HG02798 (cell line): ENCODE data around the gene CDRT4.
A peak's percentile ranks its signal among the peaks of the same experiment; 100 is the strongest.
"Not testable (repeated sequence)": the region's sequence is repeated elsewhere in the genome, so short reads cannot be mapped to it uniquely, and the experiment has no call there.

ENCODE experiments used
- ATAC-seq: cut with Tn5 transposase; IDR thresholded peaks from one replicate; pipeline ENCODE4 v1.9.1; 2021; ENCODE audit warnings: mild to moderate bottlenecking; ENCODE audit not compliant: unreplicated experiment, poor library complexity

Gene CDRT4

DNA sequence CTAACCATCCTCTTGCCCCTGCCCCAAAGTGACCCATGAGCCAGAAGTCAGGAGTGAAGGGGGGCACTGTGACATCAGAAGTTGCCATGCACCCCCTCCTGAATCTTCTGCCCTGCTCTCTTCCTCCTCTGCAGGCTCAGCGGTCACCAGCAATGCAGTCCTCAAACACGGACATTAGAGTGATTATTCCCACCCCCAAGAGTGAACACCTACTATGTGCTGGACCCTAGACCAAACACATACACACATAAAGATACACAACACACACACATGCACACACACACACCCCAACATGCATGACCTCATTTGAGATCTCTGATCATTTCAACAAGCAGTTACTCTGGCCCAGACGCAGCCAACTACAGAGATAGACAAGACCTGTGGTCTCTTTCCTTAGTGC, at the start of gene CDRT4:
Gene CDRT4 (minus strand): TSS at position 30 of the 400 bp plus-strand sequence. CDS start 27,383 bp downstream, outside the sequence.
- ATAC-seq: no peak

DNA sequence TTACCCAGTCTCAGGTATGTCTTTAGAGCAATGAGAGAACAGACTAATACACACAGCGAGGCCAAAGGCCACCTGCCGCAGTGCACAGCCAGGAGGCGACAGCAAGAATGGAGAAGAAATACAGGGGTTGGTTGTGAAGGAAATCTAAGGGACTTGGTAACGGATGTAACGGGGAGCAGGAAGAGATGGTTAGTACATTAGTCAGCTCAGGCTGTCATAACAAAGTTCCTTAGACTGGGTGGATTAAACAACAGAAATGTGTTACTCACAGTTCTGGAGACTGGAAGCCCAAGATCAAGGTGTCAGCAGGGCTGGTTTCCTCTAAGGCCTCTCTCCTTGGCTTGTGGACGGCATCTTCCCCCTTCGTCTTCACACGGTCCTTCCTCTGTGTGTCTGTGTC, 48.7 kb upstream of the CDRT4 start:
- ATAC-seq: no peak

DNA sequence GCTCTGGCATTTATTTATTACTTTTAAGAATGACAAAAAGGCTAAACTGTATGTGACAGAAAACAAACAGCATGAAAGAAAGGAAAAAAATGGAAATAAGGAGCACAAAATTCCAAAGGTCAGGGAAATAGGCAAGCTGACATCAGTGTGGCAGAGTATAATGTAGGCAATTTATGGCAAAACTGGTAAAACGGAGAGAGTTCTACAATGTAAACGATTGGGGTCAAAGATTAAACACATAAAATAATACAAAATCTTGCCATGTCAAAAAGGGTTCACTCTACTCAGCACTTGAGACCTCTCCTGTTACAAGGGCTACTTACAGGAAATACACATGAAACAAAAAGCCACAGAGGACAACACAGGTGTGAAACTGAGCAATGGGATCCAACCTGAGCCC, 47.0 kb upstream of the CDRT4 start:
- no peak for ATAC-seq

DNA sequence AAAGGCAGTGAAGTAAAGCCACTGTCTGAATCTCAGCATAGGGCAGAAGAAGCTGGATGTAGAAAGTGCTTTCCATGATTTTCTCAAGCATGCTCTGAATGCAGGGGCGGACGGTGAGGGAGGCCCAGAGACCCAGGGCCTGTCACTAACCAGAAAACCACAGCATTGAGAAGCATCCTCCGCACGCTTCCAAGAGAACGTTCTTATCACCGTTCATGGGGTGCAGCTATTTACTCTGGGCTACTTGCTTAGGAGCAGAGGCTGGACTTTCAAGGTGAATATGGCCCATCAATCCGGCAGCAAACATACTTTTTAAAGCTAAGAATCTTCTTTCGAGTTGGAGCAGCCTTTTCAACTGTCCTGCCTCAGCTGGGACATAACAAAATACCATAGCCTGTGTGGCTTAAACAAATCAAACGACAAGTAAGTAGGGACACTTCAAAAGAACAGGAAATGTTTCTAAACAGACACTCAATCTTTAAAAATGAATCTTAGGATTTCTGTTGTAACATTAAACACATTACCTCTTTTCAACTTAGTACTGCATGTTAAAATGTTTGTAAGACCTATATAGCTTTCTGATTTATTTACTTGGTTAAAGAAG, 46.5 kb upstream of the CDRT4 start:
- ATAC-seq: no peak

DNA sequence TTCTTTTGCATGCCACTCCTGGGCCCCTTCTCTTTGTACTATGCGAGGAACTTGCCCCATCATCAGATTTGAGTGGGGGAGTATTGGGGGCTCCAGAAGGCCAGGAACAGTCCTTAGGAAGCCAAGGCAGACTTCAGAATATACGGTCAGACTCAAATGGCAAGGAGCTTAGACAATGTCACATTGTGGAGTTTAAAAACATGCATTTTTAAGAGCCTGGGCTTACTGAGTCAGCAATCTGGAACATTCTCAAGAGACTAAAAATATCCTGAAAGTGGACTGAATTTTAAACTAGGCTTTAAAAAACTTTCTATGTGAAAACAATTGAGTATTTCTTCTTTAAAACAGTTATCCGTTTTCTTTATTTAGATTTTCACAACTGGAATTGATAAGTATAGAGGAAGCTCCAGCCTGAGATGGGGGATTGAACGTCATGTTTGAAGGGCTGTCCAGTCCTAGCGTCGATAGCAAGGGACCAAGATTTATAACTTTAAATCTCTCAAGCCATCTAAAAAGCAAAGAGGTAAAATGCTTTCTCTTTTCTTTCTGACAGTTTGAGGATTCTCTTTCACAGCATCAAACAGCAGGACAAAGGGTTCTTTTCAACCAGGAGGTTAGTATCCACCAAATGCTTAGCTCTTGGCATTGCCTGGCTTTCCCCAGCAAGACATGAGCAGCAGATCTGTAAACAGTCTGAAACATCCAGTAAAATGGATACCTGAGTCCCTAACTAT, 45.8 kb upstream of the CDRT4 start:
- no peak for ATAC-seq

DNA sequence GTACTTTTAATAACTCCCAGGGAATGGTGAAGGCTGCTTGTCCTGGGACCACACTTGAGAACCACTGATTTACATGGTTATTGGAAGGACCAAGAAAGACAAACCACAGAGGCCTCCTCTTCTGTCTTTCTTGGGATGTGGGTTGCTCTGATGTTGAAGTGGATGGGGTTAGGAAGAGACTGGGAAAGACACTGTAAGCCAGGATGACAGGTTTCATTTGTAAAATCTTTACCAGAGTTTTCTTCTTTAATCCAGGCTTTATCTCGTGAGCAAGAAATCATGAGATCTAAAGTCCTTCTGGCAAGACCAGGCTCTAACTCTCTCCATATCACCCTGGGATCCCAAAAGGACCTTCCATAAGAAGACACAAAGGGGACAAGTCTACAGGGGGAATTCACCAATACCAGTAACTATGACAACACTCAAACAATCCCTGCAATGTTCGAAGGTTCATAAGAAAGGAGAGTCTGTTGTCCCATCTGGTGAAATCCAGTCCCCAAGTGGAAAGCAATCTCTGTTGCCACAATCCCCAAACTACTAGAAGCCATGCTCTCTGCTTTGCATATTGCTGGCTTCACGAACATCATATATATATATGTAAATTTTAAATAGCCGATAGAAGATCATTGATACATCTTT, 44.8 kb upstream of the CDRT4 start:
- no peak for ATAC-seq

DNA sequence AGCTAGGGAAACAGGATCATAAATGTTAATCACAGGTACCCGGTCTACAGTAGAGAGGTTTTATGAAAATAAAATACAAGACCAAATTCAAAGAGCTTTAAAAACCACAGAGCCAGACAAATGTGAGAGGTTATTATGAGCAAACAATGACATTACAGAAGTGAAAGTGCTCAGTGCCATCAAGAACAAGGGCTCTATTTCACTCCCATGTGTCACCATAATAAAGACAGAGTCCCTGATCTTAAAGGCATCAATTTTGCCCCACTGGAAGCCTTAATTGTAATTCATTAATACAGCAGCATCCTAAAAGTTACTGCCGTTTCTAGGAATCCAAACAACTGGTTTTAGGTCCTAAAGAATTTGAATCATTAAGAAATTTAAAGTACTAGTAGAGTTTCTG, 43.7 kb upstream of the CDRT4 start:
- ATAC-seq: no peak

DNA sequence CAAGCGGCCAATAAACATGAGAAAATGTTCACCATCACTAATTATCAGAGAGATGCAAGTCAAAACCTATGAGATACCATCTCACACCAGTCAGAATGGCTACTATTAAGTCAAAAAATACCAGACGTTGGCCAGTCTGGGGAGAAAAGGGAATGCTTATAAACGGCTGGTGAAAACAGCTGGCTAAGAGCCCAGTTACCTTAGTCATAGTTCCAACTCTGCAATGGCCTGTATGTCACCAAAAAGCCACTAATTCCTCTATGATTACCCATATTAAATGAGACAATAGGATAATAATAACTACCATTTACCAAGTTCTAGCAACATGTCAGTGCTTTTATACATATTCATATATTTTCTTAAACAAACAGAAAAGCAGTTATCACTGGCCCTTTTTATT, 42.9 kb upstream of the CDRT4 start:
- ATAC-seq: no peak

DNA sequence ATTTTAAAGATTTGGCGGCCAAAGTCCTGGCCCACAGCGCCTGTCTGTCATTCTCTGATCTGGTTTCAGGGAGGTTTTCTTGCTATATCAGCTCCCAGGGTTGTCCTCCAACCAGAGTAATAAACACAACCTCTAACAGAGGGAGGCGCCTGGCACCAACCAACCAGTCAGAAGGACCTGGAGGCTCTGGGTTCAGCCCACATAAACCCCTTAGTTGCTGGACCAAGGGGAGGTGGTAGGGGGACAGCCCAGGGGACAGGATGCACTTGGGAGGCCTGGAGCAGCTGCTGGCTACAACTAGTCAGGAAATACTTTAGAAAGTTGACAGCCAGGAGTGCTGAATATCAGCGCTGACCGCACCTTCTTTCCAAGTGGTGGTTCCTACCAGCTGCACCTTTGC, 41.7 kb upstream of the CDRT4 start:
- ATAC-seq: no peak

DNA sequence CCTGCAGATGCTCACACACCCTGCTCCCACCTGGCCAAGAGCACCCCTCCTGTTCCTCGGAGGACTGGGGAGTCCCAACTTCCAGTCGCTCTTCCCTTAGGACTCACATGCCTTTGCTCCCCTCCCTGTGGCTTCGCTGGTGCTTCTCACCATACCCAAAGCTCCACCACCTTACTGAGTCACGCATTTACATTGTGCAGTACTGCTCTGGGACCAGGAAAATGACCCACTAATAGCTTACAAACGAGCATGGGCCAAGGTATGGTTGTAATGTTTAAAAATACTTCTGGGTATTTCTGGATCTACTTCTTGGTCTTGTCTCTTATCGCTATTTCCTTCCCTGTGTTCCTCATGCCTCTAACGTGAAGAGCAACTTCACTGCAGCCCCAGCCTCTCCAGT, 41.0 kb upstream of the CDRT4 start:
- ATAC-seq: no peak

DNA sequence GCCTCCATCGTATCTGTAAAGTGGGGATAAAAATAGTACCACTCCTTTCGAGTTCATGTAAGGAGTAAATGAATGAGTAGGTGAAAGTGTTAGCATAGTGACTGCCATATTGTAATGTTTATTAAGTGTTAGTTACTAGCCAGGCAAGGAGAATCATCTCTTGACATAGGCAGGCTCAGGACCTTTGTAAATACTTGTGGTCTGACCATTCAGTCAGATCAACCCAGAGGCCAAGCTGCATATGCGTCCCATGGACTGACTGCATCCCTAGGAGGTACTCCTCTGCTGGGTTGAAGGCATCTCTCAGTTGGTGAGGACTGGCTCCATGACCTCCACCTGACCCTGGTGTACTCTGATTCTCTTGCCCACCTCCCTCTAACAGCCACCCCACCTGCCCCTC, 40.5 kb upstream of the CDRT4 start:
- no peak for ATAC-seq

DNA sequence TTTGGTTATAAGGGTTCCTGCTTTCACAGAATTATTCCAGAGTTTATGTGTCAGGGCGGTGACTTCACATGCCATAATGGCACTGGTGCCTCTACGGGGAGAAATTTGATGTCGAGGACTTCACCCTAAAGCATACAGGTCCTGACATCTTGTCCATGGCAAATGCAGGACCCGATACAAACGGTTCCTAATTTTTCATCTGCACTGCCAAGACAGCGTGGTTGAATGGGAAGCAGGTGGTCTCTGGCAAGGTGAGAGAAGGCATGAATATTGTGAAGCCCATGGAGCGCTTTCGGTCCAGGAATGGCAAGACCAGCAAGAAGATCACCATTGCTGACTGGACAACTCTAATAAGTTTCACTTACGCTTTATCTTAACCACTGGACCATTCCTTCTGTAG, 39.6 kb upstream of the CDRT4 start:
- ATAC-seq: no peak

DNA sequence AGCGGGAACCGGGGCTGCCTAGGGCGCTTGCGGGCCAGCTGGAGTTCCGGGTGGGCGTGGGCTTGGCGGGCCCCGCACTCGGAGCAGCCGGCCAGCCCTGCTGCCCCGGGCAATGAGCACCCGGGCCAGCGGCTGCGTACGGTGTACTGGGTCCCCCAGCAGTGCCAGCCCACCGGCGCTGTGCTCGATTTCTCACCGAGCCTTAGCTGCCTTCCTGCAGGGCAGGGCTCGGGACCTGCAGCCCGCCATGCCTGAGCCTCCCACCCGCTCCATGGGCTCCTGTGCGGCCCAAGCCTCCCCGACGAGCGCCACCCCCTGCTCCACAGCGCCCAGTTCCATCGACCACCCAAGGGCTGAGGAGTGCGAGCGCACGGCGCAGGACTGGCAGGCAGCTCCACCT, 38.3 kb upstream of the CDRT4 start:
- ATAC-seq: not testable (repeated sequence)

DNA sequence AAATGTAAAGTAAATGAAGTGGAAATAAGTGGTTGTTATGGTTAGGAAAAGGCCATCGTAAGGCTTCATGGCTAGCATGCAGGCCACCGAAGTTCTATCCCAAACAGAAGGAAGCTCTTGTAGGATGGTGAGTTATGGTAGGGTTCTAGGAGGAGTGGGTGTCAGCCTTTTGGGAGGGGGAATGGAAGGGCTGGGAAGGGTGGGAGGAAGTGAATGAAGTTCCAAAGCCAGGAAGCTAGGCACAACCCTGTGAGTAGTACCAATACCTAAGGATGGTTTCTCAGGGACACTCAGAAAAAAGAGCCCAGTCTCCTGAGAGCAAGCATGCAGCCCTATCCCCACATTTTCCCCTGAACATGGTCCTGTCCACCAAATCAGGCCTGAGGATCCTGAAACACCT, 36.3 kb upstream of the CDRT4 start:
- no peak for ATAC-seq

DNA sequence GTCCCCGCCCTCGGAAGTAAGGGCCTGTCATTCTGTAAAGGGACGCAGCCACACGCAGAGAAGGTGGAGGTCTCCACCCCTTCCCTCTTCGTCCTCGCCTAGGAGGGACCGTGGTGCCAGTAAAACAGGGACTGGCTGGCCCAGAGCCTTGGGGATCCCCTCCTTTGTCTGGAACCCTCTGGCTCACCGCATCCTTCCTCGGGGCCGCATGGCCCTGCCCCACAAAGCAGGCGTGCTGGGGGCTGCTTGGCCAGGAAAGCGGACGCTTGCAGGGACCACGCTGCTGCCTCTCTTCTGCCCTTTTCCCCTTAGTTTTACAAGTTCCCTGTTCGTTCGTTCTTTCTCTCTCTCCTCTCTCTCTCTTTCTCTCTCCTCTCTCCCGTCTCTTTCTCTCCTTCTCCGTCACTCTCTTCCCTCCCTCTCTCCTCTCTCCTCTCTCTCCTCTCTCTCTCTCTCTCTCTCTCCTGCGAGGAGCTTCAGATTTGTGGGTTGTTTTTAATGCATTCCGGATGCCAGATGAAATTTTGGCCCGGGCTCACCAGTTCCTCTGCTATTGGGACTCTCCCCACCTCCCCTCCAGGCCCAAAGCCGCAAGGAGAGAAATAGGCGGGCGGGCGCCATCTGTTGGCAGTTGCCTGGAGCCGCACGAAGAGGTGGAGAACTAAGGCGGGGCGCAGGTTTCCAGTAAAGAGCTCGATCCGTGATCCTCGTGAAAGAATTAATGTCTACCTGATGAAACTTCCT, 35.1 kb upstream of the CDRT4 start:
- ATAC-seq: peak; percentile 93

DNA sequence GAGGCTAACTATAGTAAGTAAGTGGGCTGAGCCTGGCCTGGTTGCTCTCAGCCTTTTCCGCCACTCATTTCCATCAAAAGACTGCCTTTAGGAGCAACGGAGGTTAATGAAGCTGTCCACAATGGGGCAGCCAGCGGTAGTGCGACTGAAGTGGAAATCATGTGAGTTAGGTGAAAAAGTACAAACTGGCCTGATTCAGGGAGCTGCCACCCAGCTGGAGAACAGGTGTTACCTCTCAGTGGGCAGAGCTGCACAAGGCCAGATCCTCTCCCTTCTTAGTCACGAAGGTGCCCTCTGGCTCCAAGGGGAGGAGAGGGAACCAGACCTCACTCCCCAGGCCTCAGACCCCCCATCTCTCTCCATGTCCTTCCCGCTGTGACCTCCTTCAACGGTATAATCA, 34.4 kb upstream of the CDRT4 start:
- no peak for ATAC-seq

DNA sequence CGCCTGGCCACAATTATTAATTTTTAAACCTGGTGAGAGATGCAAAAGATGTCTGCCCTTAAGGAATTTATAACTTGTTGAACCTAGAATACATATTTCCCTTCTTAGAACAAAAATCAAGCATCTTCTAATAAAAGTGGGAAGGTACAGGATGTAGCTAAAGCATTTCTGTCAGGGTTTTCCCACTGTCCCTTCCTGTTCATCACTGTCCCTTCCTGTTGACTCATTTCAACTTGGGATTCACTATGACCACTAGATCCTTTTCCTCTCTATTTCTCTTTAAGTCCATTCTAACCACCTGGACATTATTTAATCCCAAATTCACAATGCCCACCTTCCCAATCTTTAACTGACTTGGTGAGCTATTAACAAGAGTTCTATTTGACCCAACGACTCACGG, 33.9 kb upstream of the CDRT4 start:
- no peak for ATAC-seq

DNA sequence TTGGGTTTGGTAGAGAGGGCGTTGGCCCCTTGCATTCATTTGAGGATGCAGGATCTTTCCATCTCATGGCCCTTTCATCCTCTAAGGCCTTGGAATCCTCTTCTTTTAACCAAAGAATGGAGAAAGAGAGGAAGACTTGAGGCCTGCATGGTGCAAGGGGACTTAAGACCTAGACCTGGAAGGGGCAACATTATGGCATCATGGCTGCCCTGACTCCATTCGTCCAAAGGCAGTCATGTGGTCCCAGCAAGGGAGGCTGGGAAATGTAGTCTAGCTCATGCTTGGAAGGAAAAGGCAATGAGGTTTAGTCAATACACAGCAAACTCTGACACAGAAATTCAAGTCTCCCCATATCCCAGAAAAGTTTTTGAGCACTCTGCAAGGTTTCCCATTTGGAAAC, 30.7 kb upstream of the CDRT4 start:
- ATAC-seq: no peak

DNA sequence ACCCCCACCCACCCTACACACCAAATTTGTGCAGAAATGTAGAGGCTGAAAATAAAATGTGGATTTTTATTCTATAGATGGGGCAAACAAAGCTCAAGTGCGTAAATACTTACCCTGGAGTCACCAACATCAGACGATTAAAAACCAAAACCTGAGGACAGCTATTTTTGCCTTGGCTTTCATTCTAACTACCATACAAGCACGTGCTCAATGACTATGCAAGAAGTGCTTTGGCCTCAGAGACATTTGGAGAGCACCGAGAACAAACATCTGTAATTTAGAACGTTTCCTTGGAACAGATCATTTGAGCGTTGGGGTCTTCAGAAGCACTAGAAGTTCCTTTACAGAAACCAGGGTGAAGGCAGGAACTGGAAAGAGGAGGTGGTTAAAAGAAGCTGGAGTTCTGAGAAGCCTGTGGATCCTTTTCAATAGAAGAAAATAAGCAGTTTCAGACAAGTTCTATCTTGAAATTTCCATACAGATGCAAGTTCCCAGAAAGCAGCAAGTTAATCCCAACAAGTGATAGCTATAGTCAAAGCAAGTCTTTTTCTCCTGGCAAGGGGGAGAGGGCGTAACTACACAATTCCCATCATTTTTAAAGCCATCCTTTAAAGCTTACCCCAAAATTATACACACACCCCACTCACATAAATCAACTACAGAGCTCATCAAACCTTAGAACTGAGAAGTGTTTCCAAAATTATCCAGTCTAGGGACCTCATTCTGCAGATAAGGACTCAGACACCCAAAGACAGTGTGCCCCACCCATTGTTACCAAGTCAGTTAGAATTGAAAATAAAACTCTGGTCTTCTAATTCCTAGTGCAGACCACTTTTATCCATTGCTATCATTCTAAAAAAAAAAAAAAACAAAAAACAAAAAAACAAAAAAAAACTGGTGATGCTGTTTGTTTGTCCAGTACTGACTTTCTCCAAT, 29.6 kb upstream of the CDRT4 start:
- no peak for ATAC-seq

DNA sequence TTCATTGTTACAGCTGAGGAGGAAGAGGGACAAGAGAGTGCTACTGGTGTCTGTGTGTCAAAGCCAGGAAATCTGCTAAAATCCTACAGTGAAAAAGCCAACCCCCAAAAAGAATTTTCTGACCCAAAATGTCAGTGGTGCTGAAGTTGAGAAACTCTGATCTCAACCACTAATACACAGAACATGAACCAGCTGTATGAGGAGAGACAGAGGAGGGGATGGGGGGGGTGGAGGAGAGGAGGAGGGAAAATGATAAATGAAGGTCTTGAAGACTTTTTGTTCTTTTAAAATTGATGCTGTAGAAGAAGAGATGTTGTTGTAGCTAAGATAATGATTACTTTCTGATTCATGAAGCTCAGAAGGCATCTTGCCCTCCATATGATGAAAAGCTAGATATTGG, 27.4 kb upstream of the CDRT4 start:
- ATAC-seq: no peak
